Measurements from ENCODE around the gene GKN1.

Gene GKN1

DNA sequence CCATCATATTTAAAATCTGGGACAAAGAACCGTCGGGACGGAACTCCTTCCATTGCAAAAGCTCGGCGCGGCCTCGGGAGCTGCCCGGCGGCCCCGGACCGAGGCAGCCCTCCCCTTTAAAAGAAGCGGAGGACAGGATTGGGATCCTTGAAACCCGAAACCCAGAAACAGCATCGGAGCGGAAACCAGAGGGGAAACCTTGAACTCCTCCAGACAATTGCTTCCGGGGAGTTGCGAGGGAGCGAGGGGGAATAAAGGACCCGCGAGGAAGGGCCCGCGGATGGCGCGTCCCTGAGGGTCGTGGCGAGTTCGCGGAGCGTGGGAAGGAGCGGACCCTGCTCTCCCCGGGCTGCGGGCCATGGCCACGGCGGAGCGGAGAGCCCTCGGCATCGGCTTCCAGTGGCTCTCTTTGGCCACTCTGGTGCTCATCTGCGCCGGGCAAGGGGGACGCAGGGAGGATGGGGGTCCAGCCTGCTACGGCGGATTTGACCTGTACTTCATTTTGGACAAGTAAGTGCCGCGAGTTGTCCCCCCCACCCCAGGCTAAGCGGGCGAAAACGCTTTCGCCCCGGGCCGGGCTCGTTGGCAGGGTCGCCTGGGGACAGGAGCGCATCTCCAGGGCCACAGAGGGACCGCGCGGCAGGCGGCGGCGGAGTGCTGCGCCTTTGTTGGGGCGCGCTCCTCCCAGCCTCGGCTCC is 38.9 kb downstream of the GKN1 start, which contains the start of gene ANTXR1 (continued):
- TF ChIP-seq ZNF548 (tag by site-specific recombination; IDR thresholded peaks at IDR 0.05) (no peak), ZNF433 (tag by site-specific recombination; IDR thresholded peaks at IDR 0.05; ENCODE audit: low read depth) (no peak), ZNF792 (tag by site-specific recombination; IDR thresholded peaks at IDR 0.05) (no peak), HOXD13 (CRISPR knock-in tag; IDR thresholded peaks at IDR 0.05; ENCODE audit: borderline replicate concordance) (no peak), REPIN1 (tag by site-specific recombination; IDR thresholded peaks at IDR 0.05; ENCODE audit: low read depth) (no peak), OSR2 (tag by site-specific recombination; IDR thresholded peaks at IDR 0.05) (no peak), ZNF654 (tag by site-specific recombination; IDR thresholded peaks at IDR 0.05; ENCODE audit: low read depth) (no peak), ZSCAN16 (tag by site-specific recombination; IDR thresholded peaks at IDR 0.05) (no peak), ZFHX2 (tag by site-specific recombination; conservative IDR thresholded peaks at IDR 0.05) (no peak), ZNF624 (tag by site-specific recombination; IDR thresholded peaks at IDR 0.05) (no peak), ZNF157 (tag by site-specific recombination; IDR thresholded peaks at IDR 0.05) (no peak), ZNF174 (tag by site-specific recombination; IDR thresholded peaks at IDR 0.05) (no peak), ZNF585B (tag by site-specific recombination; IDR thresholded peaks at IDR 0.05) (no peak), GFI1B (tag by site-specific recombination; IDR thresholded peaks at IDR 0.05) (no peak), ZNF175 (tag by site-specific recombination; IDR thresholded peaks at IDR 0.05) (no peak), ZNF423 (tag by site-specific recombination; IDR thresholded peaks at IDR 0.05) (no peak)
- TF ChIP-seq, protein P1, sequence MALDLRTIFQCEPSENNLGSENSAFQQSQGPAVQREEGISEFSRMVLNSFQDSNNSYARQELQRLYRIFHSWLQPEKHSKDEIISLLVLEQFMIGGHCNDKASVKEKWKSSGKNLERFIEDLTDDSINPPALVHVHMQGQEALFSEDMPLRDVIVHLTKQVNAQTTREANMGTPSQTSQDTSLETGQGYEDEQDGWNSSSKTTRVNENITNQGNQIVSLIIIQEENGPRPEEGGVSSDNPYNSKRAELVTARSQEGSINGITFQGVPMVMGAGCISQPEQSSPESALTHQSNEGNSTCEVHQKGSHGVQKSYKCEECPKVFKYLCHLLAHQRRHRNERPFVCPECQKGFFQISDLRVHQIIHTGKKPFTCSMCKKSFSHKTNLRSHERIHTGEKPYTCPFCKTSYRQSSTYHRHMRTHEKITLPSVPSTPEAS (tag by site-specific recombination; IDR thresholded peaks at IDR 0.05): no peak
- TF ChIP-seq, protein P2, sequence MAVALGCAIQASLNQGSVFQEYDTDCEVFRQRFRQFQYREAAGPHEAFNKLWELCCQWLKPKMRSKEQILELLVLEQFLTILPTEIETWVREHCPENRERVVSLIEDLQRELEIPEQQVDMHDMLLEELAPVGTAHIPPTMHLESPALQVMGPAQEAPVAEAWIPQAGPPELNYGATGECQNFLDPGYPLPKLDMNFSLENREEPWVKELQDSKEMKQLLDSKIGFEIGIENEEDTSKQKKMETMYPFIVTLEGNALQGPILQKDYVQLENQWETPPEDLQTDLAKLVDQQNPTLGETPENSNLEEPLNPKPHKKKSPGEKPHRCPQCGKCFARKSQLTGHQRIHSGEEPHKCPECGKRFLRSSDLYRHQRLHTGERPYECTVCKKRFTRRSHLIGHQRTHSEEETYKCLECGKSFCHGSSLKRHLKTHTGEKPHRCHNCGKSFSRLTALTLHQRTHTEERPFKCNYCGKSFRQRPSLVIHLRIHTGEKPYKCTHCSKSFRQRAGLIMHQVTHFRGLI (tag by site-specific recombination; IDR thresholded peaks at IDR 0.05): no peak
- TF ChIP-seq, protein P3, sequence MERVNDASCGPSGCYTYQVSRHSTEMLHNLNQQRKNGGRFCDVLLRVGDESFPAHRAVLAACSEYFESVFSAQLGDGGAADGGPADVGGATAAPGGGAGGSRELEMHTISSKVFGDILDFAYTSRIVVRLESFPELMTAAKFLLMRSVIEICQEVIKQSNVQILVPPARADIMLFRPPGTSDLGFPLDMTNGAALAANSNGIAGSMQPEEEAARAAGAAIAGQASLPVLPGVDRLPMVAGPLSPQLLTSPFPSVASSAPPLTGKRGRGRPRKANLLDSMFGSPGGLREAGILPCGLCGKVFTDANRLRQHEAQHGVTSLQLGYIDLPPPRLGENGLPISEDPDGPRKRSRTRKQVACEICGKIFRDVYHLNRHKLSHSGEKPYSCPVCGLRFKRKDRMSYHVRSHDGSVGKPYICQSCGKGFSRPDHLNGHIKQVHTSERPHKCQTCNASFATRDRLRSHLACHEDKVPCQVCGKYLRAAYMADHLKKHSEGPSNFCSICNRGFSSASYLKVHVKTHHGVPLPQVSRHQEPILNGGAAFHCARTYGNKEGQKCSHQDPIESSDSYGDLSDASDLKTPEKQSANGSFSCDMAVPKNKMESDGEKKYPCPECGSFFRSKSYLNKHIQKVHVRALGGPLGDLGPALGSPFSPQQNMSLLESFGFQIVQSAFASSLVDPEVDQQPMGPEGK (tag by site-specific recombination; IDR thresholded peaks at IDR 0.05): peak; percentile 63; the same call in 1 of the 2 replicates
- TF ChIP-seq, protein P4, sequence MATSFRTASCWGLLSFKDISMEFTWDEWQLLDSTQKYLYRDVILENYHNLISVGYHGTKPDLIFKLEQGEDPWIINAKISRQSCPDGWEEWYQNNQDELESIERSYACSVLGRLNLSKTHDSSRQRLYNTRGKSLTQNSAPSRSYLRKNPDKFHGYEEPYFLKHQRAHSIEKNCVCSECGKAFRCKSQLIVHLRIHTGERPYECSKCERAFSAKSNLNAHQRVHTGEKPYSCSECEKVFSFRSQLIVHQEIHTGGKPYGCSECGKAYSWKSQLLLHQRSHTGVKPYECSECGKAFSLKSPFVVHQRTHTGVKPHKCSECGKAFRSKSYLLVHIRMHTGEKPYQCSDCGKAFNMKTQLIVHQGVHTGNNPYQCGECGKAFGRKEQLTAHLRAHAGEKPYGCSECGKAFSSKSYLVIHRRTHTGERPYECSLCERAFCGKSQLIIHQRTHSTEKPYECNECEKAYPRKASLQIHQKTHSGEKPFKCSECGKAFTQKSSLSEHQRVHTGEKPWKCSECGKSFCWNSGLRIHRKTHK (tag by site-specific recombination; IDR thresholded peaks at IDR 0.05): no peak
- TF ChIP-seq, protein P5, sequence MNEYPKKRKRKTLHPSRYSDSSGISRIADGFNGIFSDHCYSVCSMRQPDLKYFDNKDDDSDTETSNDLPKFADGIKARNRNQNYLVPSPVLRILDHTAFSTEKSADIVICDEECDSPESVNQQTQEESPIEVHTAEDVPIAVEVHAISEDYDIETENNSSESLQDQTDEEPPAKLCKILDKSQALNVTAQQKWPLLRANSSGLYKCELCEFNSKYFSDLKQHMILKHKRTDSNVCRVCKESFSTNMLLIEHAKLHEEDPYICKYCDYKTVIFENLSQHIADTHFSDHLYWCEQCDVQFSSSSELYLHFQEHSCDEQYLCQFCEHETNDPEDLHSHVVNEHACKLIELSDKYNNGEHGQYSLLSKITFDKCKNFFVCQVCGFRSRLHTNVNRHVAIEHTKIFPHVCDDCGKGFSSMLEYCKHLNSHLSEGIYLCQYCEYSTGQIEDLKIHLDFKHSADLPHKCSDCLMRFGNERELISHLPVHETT (tag by site-specific recombination; IDR thresholded peaks at IDR 0.05): no peak
- TF ChIP-seq, protein P6, sequence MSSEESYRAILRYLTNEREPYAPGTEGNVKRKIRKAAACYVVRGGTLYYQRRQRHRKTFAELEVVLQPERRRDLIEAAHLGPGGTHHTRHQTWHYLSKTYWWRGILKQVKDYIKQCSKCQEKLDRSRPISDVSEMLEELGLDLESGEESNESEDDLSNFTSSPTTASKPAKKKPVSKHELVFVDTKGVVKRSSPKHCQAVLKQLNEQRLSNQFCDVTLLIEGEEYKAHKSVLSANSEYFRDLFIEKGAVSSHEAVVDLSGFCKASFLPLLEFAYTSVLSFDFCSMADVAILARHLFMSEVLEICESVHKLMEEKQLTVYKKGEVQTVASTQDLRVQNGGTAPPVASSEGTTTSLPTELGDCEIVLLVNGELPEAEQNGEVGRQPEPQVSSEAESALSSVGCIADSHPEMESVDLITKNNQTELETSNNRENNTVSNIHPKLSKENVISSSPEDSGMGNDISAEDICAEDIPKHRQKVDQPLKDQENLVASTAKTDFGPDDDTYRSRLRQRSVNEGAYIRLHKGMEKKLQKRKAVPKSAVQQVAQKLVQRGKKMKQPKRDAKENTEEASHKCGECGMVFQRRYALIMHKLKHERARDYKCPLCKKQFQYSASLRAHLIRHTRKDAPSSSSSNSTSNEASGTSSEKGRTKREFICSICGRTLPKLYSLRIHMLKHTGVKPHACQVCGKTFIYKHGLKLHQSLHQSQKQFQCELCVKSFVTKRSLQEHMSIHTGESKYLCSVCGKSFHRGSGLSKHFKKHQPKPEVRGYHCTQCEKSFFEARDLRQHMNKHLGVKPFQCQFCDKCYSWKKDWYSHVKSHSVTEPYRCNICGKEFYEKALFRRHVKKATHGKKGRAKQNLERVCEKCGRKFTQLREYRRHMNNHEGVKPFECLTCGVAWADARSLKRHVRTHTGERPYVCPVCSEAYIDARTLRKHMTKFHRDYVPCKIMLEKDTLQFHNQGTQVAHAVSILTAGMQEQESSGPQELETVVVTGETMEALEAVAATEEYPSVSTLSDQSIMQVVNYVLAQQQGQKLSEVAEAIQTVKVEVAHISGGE (tag by site-specific recombination; conservative IDR thresholded peaks at IDR 0.05; ENCODE audit: low read depth): peak; percentile 95
- TF ChIP-seq, protein P7, sequence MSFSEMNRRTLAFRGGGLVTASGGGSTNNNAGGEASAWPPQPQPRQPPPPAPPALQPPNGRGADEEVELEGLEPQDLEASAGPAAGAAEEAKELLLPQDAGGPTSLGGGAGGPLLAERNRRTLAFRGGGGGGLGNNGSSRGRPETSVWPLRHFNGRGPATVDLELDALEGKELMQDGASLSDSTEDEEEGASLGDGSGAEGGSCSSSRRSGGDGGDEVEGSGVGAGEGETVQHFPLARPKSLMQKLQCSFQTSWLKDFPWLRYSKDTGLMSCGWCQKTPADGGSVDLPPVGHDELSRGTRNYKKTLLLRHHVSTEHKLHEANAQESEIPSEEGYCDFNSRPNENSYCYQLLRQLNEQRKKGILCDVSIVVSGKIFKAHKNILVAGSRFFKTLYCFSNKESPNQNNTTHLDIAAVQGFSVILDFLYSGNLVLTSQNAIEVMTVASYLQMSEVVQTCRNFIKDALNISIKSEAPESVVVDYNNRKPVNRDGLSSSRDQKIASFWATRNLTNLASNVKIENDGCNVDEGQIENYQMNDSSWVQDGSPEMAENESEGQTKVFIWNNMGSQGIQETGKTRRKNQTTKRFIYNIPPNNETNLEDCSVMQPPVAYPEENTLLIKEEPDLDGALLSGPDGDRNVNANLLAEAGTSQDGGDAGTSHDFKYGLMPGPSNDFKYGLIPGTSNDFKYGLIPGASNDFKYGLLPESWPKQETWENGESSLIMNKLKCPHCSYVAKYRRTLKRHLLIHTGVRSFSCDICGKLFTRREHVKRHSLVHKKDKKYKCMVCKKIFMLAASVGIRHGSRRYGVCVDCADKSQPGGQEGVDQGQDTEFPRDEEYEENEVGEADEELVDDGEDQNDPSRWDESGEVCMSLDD (tag by site-specific recombination; IDR thresholded peaks at IDR 0.05): 0 out of 2 replicates have a peak, but pooled peaks have one; percentile 44
- TF ChIP-seq, protein P8, sequence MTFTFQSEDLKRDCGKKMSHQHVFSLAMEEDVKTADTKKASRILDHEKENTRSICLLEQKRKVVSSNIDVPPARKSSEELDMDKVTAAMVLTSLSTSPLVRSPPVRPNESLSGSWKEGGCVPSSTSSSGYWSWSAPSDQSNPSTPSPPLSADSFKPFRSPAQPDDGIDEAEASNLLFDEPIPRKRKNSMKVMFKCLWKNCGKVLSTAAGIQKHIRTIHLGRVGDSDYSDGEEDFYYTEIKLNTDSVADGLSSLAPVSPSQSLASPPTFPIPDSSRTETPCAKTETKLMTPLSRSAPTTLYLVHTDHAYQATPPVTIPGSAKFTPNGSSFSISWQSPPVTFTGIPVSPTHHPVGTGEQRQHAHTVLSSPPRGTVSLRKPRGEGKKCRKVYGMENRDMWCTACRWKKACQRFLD (tag by site-specific recombination; IDR thresholded peaks at IDR 0.05): no peak

Data from HEK293 (cell line).